Stimulated activated CD8-positive, alpha-beta memory T cell treated with anti-CD3 and anti-CD28 coated beads, Interleukin-12 subunit alpha, Interleukin-12 subunit beta, amount 100 ng/mL, for 24 hours (primary cell): ENCODE measurements around the gene TRAPPC2L.
"Not testable (repeated sequence)": the region's sequence is repeated elsewhere in the genome, so short reads cannot be mapped to it uniquely, and the experiment has no call there.

Experiments
- DNase-seq: peaks from one replicate; pipeline ENCODE4 v3.0.0-alpha.2; 2020; ENCODE audit errors: extremely low read depth

Gene TRAPPC2L

DNA sequence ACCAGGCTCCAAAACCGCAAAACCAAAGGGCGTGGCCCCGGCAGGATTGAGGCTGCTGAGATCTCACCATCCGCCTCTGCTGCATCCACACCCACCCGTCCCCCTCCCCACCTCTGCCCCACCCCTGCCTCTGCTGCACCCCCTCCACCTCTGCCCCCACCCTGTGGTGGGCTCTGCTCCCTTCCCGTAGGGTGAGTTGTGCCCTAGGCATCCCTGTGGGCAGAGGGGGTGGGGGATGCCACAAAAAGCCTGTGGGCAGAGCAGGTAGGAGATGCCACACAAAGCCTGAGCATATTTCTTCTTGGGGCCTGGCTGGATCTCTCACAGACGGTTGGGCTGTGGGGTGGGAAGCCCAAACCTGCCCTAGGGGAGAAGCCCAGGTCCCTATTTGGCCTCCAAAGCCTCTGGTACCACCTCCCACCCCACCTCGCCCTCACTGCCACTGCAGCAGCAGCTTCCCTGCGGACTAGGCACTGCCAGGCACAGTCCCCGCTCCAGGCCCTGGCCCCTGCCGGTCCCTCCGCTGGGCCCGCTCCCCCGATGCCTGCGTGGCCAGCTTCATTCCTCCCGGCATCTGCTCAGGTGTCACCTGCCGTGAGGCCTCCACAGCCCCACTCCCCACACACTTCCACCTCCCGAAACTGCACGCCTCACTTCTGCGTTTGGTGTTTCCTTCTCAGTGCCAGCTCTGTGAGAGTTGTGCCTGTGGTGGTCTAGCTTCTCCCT is 20.8 kb downstream of the TRAPPC2L start:
- no peak for DNase-seq

GRCh38 chr16:88878356-88878755 is 21.4 kb downstream of the TRAPPC2L start:
- no peak for DNase-seq

DNA sequence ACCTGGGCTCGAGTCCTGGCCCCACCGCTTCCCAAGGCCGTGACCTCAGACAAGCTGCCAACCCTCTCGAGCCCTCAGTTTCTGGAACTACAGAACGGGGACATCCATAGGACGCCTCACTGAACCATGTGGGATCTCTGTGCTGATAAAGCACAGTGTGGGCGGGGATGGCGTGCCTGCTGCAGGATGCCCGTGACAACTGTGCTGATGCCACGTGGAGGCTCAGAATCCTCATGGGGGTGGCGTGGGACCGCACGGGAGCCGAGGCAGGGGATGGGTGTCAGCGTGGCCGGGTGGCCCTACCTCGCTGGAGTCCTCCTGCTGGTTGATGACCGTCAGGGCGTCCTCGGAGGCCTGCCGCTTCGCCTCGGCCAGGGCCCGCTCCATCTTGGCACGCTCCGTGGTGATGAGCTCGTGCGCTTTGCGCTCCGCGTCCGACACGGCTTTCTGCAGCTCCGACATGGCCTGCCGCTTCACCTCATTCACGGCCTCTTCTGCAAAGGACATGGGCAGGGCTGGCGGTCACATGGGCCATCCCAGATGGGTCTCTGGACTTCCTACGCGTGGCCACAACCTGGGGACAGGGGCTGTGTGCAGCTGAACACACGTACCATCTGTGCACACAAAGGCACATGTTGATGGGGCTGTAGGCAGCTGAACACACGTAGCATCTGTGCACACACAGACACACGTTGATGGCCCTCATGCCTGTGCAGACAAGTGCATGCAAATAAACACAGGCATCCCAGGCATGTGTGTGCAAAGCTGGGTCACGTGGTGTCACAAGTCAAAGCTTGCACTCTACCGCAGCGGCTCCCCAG is 22.2 kb downstream of the TRAPPC2L start:
- DNase-seq, result no peak

- DNase-seq, result no peak
Observed at GRCh38 chr16:88879788-88880055, 22.8 kb downstream of the TRAPPC2L start.

DNA sequence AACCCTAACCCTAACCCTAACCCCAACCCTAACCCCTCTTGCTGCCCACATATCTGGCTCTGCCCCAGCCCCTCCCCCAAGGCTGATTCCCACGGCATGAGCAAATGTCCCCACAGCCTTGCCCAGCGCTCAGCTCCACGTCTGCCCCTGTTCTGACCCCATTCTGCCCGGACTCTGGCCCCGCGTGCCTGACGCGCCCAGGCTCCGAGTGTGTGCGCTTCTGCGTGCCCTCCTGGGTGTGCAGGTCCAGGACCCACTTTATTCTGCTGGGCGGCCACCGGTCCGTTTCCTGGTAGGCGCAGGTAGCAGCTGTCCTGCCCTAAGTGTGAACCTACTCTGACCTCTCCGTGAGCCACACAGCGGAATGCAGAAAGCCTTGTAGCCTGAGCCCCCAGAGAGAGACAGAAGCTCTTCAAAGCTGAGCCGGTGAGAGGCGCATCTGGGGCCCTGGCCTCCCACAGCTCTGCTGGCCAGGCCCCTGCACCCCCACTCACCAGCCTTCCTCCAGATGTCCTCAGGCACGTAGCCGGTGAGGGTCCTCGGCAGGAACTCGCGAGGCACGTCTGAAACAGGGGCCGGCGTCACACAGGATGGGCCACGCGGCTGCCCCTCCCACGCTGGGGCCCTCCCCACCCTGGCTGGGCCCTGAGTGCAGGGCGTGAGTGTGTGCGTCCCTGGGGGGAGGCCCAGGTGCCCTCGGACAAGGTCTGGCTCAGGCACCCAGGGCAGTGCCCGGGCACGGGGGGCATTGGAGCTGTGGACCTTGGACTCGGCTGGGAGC is 23.5 kb downstream of the TRAPPC2L start:
- DNase-seq, result no peak

DNA sequence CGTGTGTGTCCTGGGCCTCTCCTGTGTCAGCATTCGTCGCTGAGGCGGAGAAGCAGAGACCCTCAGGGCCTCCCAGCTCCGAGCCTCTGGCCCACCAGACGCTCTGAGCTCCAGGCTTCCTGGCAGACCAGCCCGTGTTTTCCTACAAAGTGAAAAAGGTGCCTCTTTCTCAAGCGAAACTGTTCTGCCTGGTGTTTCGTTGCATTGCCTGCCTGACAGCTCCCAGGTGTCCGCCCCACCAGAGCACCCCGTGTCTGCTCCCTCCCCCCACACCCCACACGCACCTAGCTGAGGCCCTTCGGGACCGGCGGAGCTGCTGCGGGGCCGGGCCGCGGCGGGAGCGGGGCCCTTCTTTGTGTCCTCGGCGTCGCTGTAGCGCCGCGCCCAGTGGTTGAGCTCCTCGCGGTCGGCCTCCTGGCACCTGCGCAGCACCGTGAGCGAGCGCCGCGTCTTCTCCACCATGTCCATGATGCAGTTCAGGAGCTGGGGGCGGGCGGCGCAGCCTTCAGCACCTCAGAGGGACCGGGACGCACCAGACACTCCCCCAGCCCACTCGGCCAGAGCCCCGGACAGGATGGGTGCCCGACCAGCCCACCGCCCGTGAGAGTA is 24.2 kb downstream of the TRAPPC2L start:
- no peak for DNase-seq

DNA sequence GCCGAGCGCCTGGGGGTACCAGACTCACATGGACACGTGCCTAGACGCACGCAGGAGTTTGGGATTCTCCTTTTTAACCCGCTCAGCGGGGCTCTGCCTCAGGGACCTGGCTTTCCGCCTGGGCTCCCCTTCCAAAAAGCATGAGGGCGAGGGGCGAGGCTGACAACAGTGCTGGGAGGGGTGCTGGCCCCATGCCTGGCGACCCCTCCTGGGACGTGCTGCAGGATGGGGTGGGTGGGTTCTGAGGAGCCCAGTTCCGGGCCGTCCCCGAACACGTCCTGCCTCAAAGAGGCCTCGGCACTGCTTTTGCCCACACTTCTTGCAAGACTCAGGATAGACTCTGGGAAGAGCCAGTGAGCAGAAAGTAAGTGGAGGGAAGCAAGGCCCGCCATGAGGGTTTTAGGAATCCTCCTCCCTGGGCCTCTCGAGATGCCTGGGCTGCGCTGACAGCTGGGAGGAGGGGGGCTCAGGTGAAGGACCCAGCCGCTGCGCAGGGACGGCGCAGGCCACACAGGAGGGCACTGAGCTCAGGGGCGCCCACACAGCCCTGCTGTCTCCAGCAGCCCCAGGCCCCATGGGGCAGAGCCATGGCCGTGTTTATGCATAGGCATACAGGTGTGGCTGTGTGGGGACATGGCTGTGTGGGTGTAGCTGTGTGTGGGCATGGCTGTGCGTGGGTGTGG is 24.9 kb downstream of the TRAPPC2L start:
- DNase-seq, result no peak

DNA sequence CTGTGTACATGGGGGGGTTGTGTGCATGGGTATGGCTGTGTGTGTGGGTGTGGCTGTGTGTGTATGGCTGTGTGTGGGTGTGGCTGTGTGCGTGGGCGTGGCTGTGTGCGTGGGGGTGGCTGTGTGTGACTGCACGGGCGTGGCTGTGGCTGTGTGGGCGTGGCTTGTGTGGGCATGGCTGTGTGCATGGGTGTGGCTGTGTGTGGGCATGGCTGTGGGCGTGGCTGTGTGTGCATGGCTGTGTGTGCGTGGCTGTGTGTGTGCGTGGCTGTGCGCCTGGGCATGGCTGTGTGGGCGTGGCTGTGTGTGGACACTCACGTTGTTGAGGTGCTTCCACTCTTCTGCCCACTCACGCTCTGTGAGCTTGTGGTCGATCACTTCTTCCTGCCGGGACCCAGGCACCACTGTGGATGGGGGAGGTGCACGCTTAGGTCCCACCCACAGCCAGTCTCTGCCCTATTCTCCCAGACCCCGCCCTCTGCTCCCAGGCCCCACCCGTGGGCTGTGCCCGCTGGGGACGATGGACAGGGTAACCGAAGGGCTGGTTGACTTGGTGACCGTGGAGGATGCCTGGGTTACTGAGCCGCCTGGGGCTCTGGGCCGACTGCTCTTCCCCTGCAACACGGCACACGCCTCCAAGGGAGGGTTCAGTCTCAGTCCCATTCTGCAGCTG is 25.6 kb downstream of the TRAPPC2L start:
- DNase-seq, result no peak

DNA sequence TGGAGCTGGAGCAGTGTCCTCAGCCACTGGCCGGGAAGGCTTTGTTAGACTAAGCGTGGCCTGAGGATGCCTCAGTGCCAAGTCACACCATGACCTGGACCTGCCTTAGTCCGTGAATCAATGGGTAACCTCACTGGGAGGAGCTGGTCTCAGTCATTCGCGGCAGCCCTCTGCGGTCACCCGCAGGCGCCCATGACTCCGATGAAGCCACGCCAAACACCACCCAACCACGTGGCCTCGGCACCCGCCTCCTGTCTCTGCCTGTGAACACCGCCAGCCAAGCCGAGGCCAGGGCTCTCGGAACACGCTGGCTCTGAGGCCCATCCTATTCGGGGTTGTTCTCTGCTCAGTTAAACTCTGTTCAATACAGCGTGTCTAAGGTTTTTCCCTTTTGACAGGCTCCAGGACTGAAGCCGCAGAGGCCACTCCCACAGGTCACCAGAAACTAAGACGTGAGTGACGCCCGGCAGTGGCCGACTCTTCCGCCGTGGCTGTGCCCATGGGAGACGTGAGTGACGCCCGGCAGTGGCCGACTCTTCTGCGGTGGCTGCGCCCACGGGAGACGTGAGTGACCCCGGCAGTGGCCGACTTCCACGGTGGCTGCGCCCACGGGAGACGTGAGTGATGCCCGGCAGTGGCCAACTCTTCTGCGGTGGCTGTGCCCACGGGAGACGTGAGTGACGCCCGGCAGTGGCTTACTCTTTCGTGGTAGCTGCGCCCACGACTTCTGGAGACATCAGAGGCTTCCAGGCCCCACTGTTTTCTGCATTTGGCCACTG is 26.4 kb downstream of the TRAPPC2L start:
- DNase-seq, result no peak

DNA sequence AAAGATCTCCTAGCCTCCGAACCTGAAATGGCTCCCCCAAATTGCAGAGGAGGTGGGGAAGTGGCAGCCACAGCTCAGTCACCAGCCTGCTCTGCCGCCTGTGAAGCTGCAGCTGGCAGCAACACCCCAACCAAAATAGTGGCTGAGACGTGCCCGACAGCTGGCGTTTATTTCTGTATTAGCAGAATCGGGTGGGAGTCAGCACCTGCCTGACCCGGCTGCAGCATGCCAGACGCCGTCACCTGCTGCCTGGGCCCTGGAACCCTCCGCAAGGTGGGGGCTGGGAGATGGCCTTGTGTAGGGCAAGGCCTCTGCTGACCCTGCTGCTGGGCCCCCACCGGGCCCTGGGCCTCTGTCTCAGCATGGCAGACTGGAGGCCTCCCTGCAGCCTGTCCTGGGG is 27.0 kb downstream of the TRAPPC2L start:
- DNase-seq, result no peak

DNA sequence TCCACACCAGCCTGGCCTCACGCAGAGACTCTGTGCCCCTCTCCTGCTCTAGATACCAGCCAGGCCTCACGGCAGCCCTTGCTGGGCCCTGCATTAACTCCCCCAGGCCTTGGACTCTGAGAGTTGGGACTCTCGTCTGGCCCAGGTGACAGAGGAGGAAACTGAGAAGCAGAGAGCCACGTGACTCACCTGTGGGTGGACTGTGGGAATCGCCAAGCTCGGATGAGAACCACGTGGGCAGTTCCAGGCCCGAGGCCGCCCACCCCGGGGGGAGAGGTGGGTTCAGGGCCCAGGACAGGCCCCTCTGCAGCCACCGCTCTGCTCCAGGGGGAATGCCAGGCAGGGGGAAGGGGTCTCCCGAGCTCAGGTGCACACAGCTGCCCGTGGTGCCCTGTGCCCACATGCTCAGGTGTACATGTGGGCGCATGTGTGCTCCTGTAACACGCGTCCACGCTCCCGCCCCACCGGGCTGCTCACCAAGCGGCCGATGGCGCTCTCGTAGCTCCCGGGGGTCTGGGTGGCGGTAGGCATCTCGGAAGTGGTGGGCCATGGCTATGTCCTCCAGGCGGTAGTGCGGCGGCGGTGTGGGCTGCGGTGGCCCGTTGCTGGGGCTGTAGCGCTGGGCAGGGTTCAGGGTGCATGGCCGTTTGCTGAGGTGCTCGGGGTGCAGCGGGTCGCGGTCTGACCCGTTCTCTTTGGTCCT is 27.8 kb downstream of the TRAPPC2L start:
- no peak for DNase-seq

- no peak for DNase-seq
Observed at GRCh38 chr16:88885693-88886280, 28.9 kb downstream of the TRAPPC2L start.

DNA sequence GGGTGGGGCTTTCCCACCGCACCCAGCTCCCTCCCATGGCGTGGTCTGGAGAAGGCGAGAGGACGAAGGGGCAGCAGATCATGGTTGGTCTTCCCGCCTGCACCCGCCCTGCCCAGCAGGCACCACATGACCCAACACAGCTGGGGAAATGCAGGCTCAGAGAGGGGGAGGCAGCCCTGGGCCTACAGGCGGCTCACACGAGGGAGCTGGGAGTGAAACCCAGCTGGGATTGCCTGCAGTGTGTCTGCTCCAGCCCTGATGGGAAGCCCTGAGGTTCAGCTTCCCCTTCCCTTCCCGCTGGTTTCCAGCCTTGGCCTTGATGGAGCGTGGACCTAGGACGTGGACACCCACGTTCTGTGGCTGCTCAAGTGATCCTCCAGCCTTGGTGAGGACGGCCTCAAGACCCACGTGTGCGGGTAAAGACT is 29.5 kb downstream of the TRAPPC2L start:
- no peak for DNase-seq

DNA sequence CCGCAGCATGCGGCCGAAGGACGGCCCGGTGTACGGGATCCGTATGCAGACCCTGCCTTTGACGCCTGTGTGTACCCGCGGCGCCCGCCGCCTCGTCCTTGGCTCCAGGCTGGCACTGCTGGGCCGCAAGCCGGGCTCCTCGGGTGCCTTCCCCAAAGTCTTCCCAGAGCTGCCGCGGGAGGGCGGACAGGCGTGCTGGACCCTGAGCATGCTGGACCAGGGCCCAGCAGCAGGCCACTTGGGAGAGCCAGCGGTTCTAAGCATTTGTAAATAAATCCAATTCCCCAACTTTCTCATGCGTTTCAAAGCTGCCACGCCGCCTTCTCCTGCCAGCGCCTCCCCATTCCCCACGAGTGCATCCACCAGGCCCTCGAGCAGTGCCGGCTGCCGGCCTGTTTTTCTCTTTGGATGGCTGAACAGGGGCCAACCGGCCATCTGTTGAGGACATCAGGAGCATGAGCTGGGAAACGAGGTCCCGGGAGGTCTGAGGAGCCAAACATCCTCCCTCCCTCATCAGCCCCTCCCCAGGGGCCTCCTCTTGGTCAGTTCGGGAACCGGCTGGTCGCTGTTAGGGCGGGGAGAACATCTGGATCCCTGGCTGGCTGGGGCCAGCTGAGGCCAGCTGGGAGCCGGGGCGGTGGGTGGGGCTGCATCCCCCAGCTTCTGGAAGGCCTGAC is 30.1 kb downstream of the TRAPPC2L start:
- DNase-seq, result no peak

GRCh38 chr16:88888057-88888456 is 31.1 kb downstream of the TRAPPC2L start:
- DNase-seq, result no peak

GRCh38 chr16:88888461-88889387 is 31.8 kb downstream of the TRAPPC2L start:
- DNase-seq, result no peak

GRCh38 chr16:88889702-88890352 is 32.9 kb downstream of the TRAPPC2L start:
- not testable (repeated sequence) for DNase-seq
